ENCODE measurements around the gene DPPA2.

Gene DPPA2

DNA sequence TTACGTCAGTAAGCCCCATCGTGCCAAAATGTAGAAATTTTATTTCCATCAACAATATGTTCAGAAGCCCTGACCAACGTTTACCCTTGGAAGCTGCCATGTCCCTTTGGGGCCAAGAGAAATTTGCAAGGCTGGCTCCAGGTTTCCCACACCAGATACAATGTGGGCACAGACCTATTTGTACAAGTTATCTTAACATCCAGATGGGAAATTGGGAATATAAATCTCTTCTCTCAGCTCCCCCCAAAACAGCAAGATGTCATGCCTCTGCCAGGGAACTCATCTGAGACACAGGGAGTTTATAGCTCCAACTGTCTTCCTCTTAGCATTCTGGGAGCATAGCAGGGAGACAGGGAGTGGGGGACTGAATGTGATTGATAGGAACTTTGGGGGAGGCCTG lies 9.3 kb upstream of the DPPA2 start:
- no peak for DNase-seq (ENCODE audit: low read depth in 2 of 2)

DNA sequence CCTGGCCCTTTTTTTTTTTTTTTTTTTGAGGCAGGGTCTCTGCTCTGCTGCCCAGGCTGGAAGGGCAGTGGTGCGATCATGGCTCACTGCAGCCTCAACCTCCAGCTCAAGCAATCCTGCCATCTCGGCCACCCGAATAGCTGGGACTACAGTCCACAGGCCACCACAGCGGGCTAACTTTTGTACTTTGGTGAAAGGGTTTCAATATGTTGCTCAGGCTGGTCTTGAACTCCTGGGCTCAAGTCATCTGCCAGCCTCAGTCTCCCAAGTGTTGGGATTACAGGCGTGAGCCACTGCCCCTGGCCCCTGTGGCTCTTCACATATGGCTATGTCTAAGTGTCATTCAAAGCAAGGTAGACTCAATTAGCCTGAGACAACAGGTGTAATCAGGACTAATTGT lies 8.8 kb upstream of the DPPA2 start:
- no peak for DNase-seq (ENCODE audit: low read depth in 2 of 2)

DNA sequence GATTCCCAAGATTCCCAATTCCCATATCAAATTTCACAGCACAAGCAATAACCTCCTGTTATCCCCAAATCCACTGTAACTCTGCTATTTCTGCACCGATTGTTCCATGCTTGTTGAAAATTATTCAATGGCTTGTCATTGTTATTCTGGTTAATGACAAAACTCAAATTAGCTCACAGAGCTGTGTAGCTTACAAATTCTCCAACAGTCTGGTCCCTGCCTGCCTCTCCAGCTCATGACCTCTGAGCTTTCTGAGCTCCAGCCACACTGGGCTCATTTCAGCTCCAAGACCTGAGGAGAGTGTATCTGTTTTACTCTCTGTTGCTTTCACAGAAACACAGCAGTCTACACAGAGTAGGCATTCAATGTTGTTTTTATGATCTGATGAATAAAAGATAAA lies 3.3 kb downstream of the DPPA2 start:
- no peak for DNase-seq (ENCODE audit: low read depth in 2 of 2)

DNA sequence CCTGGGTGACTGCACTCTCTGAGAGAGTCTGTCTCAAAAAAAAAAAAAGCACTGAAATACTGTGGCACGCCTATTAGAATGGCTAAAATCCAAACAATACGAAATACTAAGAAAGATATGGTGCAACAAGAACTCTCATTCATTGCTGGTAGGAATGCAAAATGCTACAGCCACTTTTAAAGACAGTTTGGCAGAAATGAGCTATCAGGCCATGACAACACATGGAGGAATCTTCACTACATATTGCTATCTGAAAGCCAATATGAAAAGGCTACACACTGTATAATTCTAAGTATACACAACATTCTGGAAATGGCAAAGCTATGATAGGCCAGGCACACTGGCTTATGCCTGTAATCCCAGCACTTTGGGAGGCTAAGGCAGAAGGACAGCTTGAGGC lies 18.8 kb downstream of the DPPA2 start:
- DNase-seq (ENCODE audit: low read depth in 2 of 2): no peak

DNA sequence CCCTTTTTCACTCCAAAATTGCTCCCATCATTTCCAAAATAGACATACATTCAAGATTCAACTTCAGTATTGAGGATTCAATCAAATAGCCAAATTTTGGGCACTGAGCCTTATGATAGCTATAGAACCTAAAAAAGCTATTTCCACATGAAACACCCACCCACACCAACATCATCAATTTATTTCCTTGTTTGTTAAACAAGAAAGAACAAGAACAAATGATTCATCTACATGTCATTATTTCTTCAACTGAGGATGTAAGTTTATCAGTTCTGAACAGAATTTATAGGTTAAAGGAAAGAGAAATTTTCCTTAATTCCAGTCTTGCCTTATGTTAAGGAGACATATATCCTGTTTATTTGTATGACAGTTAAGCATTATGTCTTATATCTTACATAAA lies 32.2 kb downstream of the DPPA2 start:
- no peak for DNase-seq (ENCODE audit: low read depth in 2 of 2)

DNA sequence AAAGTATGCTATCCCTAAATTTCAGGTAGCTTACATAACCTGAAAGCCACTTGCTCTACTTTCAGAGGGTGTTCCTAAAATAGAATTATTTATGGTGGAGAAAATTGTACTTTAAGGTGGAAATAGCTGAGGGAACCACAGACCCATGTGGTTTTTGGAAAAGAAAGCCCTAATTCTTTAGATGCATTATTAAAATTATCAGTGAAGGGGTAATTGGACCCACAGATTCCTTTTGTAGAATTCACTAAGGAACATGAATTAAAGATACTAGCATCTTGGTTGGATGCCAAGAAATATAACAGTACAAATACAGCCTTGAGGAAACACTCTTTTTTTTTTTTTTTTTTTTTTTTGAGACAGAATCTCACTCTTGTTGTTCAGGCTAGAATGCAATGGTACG lies 37.8 kb downstream of the DPPA2 start:
- no peak for DNase-seq (ENCODE audit: low read depth in 2 of 2)

DNA sequence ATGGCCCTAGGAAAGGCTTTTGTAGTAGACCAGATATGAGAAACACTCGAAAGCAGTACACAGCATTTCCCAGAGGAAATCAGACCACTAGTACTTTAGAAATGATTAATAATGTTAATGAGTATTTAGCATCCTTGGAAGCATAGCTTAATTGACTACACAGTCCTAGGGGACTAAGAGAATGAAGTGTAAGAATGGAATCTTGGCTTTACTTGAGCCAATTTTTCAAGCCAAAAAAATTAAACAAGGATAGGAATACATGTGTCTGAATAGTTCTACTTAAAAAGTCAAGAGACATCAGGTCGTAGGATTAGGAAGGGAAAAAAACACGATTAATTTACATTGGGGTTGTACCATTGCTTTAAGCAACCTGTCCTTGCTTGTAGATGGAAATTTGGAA lies 38.2 kb downstream of the DPPA2 start:
- no peak for DNase-seq (ENCODE audit: low read depth in 2 of 2)

DNA sequence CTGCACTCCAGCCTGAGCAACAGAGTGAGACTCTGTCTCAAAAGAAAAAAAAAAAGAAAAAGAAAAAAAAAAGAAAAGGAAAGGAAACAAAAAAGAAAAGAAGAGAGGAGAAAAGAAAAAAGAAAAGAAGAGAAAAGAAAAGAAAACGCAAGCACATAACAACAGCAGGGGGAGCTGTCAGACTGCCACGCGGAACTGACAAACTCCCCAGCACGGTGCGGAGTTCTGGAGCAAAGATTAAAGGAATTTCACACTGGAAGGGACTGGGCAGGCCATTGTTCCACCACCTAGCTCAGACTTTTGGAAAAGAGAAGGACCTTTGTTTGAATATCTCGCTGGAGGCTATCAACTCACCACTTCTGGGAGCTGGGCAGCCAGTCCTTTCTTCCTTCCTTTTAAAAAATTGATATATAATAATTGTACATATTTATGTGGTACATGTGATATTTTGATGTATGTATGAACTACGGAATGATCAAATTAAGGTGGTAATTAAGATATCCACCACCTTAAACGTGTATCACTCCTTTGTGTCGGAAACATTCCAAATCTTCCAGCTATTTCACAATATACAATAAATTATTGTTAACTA lies 40.5 kb downstream of the DPPA2 start:
- no peak for DNase-seq (ENCODE audit: low read depth in 2 of 2)

DNA sequence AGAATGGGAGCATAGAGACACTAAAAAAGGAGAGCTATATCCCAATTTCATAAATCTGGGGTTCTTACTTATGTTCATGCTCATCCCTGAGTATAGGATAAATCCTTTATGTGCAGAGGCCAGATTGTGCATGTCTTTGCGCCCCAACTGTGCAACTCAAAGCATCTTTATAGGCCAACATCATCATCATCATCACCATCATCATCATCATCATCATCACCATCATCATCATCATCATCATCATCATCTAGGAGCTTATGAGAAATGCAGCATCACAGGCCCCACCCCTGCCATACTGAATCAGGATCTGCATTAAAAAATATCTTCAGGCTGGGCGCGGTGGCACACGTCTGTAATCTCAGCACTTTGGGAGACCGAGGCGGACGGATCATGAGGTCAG lies 45.5 kb downstream of the DPPA2 start:
- no peak for DNase-seq (ENCODE audit: low read depth in 2 of 2)

DNA sequence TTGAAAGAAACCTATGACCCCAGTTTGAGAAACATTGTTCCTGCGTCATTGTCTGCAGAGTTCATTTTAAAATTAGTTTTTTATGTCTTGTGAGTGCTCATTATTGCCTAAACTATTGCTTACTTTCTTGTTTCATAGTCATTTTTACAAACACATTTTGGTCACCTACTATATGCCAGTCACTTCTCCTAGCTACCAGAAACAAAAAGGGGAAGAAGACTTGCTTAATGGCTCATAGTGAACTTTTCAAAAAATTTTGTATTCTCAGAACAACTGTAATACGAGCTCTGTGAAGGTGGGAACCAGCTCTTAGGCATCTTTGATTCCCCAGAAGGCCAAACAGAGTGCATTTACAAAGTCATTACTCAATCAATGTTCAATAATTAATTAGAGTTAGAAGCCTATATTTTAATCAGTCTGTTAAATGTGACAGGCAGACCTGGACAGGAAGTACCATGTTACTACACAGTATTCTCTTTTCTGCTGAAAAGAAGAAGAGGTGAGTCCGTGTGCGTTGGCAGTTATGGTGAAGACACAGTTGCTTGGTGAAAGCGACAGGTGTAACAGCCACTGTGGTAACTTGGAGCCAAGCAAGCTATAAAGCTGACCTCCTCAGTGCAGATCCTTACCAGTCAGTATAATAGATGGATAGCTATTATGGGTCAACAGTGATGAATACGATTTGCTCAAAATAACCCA lies 46.6 kb downstream of the DPPA2 start:
- no peak for DNase-seq (ENCODE audit: low read depth in 2 of 2)

DNA sequence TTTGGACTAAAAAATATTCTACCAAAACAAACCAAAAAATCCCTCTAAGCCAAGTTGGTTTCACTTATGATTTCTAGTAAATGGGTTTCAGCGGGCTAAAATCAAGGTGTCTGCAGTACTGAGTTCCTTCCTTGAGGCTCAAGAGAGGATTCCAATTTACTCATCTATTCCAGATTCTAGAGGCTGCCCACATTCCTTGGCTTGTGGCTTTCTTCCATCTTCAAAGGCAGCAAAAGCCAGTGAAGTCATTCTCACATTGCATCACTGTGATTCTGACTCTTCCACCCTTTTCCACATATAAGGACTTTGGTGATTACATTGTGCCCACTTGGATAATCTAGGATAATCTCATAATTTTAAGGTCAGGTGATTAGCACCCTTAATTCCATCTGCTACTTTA lies 48.1 kb downstream of the DPPA2 start:
- DNase-seq (ENCODE audit: low read depth in 2 of 2): no peak

DNA sequence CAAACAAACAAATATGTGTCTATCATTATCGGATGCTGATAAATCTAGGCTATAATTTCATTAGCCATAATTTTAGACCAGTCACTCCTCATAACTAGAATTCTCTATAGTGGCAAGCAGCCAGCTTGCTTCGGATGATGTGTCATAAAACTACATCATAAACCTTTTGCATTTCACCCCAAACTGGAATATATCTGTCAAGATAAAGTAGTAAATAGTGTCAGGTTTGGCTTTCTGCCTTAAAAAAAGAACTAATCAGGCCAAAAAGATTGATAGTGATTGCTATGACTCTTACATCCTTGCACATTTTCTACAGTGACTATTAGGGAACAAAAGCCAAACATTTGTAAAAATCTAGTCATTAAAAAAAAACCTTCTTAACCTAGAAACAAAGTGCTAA lies 51.0 kb downstream of the DPPA2 start:
- DNase-seq (ENCODE audit: low read depth in 2 of 2): no peak

DNA sequence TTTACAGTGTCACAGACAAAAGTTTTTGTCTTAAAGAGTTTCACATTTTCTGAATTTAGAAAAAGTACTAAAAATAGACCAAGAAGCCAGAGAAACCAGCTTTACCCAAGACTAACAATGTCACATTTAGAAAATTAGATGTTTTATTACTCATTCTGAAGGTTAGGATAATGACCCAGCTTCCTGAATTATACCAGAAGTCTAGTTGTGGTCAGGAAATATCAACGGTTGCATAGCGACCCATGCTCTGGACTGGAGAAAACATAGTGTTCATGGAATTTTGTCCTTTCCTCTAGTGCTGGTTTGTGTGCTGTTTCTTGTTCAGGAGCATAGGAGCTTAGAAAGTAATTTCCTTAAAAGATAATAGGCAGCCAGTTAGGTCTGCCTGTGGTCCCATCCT lies 59.0 kb downstream of the DPPA2 start:
- no peak for DNase-seq (ENCODE audit: low read depth in 2 of 2)

DNA sequence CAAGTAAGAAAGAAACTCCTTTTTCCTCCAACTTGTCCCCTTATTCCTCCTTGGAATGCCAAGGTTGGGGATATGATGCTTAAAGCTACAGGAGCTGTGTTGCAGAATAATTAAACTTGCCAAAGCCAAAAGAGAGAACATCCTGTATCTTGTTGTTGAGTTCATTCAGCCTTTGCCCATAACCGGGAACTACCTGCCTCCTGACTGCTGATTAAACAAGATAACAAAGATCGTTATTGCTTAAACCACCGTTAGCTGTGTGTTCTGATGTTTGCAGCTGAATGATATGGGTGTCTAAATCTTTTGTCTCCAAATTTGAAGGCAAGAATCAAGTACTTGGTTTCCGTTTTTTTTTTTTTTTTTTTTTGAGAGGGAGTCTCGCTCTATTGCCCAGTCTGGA lies 61.5 kb downstream of the DPPA2 start:
- no peak for DNase-seq (ENCODE audit: low read depth in 2 of 2)

DNA sequence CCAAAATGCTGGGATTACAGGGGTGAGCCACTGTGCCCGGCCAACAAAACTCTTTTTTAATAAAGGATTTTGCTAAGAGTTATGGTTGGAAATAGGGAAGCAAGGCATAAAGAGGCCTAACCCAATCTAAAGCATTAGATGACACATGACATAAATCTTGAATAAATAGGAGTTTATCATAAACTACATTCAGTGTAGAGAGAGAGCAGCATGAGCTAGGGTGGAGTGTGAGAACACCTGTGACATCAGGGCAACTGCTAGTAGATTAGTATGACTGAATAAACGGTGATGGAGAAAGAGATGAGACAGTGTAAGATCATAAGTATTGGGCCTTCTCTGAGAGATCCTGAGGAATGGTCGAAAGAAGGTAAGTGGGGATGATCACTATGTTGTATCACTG lies 63.7 kb downstream of the DPPA2 start:
- no peak for DNase-seq (ENCODE audit: low read depth in 2 of 2)

Data from stimulated activated CD8-positive, alpha-beta memory T cell treated with anti-CD3 and anti-CD28 coated beads, Interleukin-2, amount 100 ng/mL, for 1 hour (primary cell).